ENCODE results near the gene KLF5.

The KLF5 gene

GRCh38 chr13:73107970-73108369 is 49.2 kb downstream of the KLF5 start:
- ChIA-PET CTCF (no interaction called here), POLR2A (no interaction called here)
- H3K4me3 ChIP-seq (ENCODE audit: low read depth, low read length) = no peak overlapping the region
- no peaks in the 10 kb centered on the region for H3K9me3 ChIP-seq (ENCODE audit: control insufficient read depth, insufficient read depth, low read depth, low read length)
- no peaks in the 10 kb centered on the region for H3K4me1 ChIP-seq (ENCODE audit: control insufficient read depth, insufficient read depth, low read length)
- no peak overlapping the region for H3K27ac ChIP-seq (ENCODE audit: extremely low read depth, low read depth, low read length)
- no peak for TF ChIP-seq IKZF3 (tag by site-specific recombination; IDR thresholded peaks at IDR 0.05)
- TF ChIP-seq ZNF501 (tag by site-specific recombination; IDR thresholded peaks at IDR 0.05) = no peak
- TF ChIP-seq ZNF239 (tag by site-specific recombination; IDR thresholded peaks at IDR 0.05) = no peak
- no peak for TF ChIP-seq ELK4 (IDR thresholded peaks at IDR 0.05; ENCODE audit: borderline replicate concordance, low read depth, low read length)
- no peak for TF ChIP-seq ZNF791 (tag by site-specific recombination; IDR thresholded peaks at IDR 0.05)
- H3K36me3 ChIP-seq (ENCODE audit: control insufficient read depth in 2 of 2, insufficient read depth in 1 of 2, low read length in 2 of 2) = no peaks in the 10 kb centered on the region

GRCh38 chr13:73109288-73109899 is 50.6 kb downstream of the KLF5 start:
- TF ChIP-seq ZBTB20 (tag by site-specific recombination; IDR thresholded peaks at IDR 0.05) = no peak
- no peak overlapping the region for H3K4me3 ChIP-seq (ENCODE audit: low read depth, low read length)
- no peak overlapping the region for H3K27ac ChIP-seq (ENCODE audit: extremely low read depth, low read depth, low read length)
- no peaks in the 10 kb centered on the region for H3K36me3 ChIP-seq (ENCODE audit: control insufficient read depth in 2 of 2, insufficient read depth in 1 of 2, low read length in 2 of 2)
- POLR2A ChIA-PET = no interaction called here
- H3K4me1 ChIP-seq (ENCODE audit: control insufficient read depth, insufficient read depth, low read length) = no peaks in the 10 kb centered on the region
- CTCF ChIA-PET = no interaction called here
- no peaks in the 10 kb centered on the region for H3K9me3 ChIP-seq (ENCODE audit: control insufficient read depth, insufficient read depth, low read depth, low read length)

- no peak overlapping the region for H3K27ac ChIP-seq (ENCODE audit: extremely low read depth, low read depth, low read length)
- H3K4me1 ChIP-seq (ENCODE audit: control insufficient read depth, insufficient read depth, low read length) = no peaks in the 10 kb centered on the region
- no peak overlapping the region for H3K4me3 ChIP-seq (ENCODE audit: low read depth, low read length)
- TF ChIP-seq ZNF664 (tag by site-specific recombination; IDR thresholded peaks at IDR 0.05) = peak; percentile 84; the same call in 1 of the 2 replicates
- TF ChIP-seq ZSCAN18 (tag by site-specific recombination; IDR thresholded peaks at IDR 0.05) = no peak
- TF ChIP-seq ZNF433 (tag by site-specific recombination; IDR thresholded peaks at IDR 0.05; ENCODE audit: low read depth) = no peak
- POLR2A ChIA-PET = no interaction called here
- H3K9me3 ChIP-seq (ENCODE audit: control insufficient read depth, insufficient read depth, low read depth, low read length) = no peaks in the 10 kb centered on the region
- H3K36me3 ChIP-seq (ENCODE audit: control insufficient read depth in 2 of 2, insufficient read depth in 1 of 2, low read length in 2 of 2) = no peaks in the 10 kb centered on the region
- CTCF ChIA-PET = interaction anchor here (0.5 to 0.6 kb wide), 2 partner anchors 15 to 645 kb away, joined by 5 read pairs; no protein-coding TSS in a partner anchor
Measured at GRCh38 chr13:73109969-73110368, 51.2 kb downstream of the KLF5 start.

GRCh38 chr13:73110814-73111213 is 52.0 kb downstream of the KLF5 start:
- TF ChIP-seq ZNF670 (tag by site-specific recombination; IDR thresholded peaks at IDR 0.05; ENCODE audit: low read depth) (no peak), ZNF19 (tag by site-specific recombination; IDR thresholded peaks at IDR 0.05; ENCODE audit: low read depth) (no peak), PRDM6 (tag by site-specific recombination; IDR thresholded peaks at IDR 0.05) (no peak), ZNF416 (tag by site-specific recombination; IDR thresholded peaks at IDR 0.05) (no peak)
- ChIA-PET CTCF (interaction anchor here (0.6 kb wide), 1 partner anchor 16 kb away, joined by 5 read pairs; no protein-coding TSS in a partner anchor), POLR2A (no interaction called here)
- no peaks in the 10 kb centered on the region for H3K36me3 ChIP-seq (ENCODE audit: control insufficient read depth in 2 of 2, insufficient read depth in 1 of 2, low read length in 2 of 2)
- H3K4me1 ChIP-seq (ENCODE audit: control insufficient read depth, insufficient read depth, low read length) = no peaks in the 10 kb centered on the region
- H3K9me3 ChIP-seq (ENCODE audit: control insufficient read depth, insufficient read depth, low read depth, low read length) = no peaks in the 10 kb centered on the region
- no peak overlapping the region for H3K4me3 ChIP-seq (ENCODE audit: low read depth, low read length)
- H3K27ac ChIP-seq (ENCODE audit: extremely low read depth, low read depth, low read length) = no peak overlapping the region
